ENCODE data around the gene PLA2G4E. TPM values are rescaled to one million over a fixed set of nuclear protein-coding genes. Genes with fewer than 3 reads are reported as not detected.

The PLA2G4E gene
- total RNA-seq, 6 experiments from 2014 or later: not detected

- H3K9me3 ChIP-seq: no peaks in the 10 kb centered on the region
- H3K27ac ChIP-seq: no peak overlapping the region
- H3K27me3 ChIP-seq: no peaks in the 10 kb centered on the region
- DNase-seq: peak in 1 of 3 donors; percentile 23
- H3K36me3 ChIP-seq: no peaks in the 10 kb centered on the region
- no peak for TF ChIP-seq POLR2A (IDR thresholded peaks at IDR 0.05)
- TF ChIP-seq CTCF (IDR thresholded peaks at IDR 0.05): no peak
- no peaks in the 10 kb centered on the region for H3K4me1 ChIP-seq
- WGBS (ENCODE audit: insufficient coverage, low coverage, low lambda C conversion rate, missing lambda C conversion rate): 80% methylated on average over 5 of the region's 10 CpGs
- no peak overlapping the region for H3K4me3 ChIP-seq
- no peak for ATAC-seq
- intact Hi-C loops (cut with DNase I): no loop called here
Observed at GRCh38 chr15:41981371-41982132, 39.3 kb downstream of the PLA2G4E start.

- Histone ChIP-seq H3K27ac (no peak overlapping the region), H3K27me3 (no peaks in the 10 kb centered on the region), H3K4me3 (no peak overlapping the region), H3K36me3 (no peaks in the 10 kb centered on the region), H3K9me3 (no peaks in the 10 kb centered on the region), H3K4me1 (no peaks in the 10 kb centered on the region)
- ATAC-seq (peak in 2 of 4 donors; percentile 10 to 11), DNase-seq (peak in 1 of 3 donors; percentile 41)
- intact Hi-C loops (cut with DNase I): no loop called here
- TF ChIP-seq CTCF (IDR thresholded peaks at IDR 0.05): no peak
- no peak for TF ChIP-seq POLR2A (IDR thresholded peaks at IDR 0.05)
- WGBS (ENCODE audit: insufficient coverage, low coverage, low lambda C conversion rate, missing lambda C conversion rate): 54% methylated on average over 5 of the region's 7 CpGs
Observed at GRCh38 chr15:41980654-41981323, 40.1 kb downstream of the PLA2G4E start.

- no peak for ATAC-seq
- H3K4me1 ChIP-seq: no peaks in the 10 kb centered on the region
- 75% methylated on average over 4 of the region's 5 CpGs for WGBS (ENCODE audit: insufficient coverage, low coverage, low lambda C conversion rate, missing lambda C conversion rate)
- H3K9me3 ChIP-seq: no peaks in the 10 kb centered on the region
- H3K27ac ChIP-seq: no peak overlapping the region
- H3K4me3 ChIP-seq: no peak overlapping the region
- H3K27me3 ChIP-seq: no peaks in the 10 kb centered on the region
- TF ChIP-seq CTCF (IDR thresholded peaks at IDR 0.05): no peak
- TF ChIP-seq POLR2A (IDR thresholded peaks at IDR 0.05): no peak
- DNase-seq: peak in 1 of 3 donors; percentile 33
- intact Hi-C loops (cut with DNase I): no loop called here
- no peaks in the 10 kb centered on the region for H3K36me3 ChIP-seq
Observed at GRCh38 chr15:41979493-41980266, 41.2 kb downstream of the PLA2G4E start.

- intact Hi-C loops (cut with DNase I): no loop called here
Observed at GRCh38 chr15:41978534-41978933, 42.3 kb downstream of the PLA2G4E start.

More at GRCh38 chr15:41978534-41978933, 42.3 kb downstream of the PLA2G4E start:
- H3K4me3 ChIP-seq: no peak overlapping the region
- H3K4me1 ChIP-seq: no peaks in the 10 kb centered on the region
- WGBS (ENCODE audit: insufficient coverage, low coverage, low lambda C conversion rate, missing lambda C conversion rate): 85% methylated on average over 4 of the region's 4 CpGs
- H3K9me3 ChIP-seq: no peaks in the 10 kb centered on the region
- TF ChIP-seq CTCF (IDR thresholded peaks at IDR 0.05) (no peak), POLR2A (IDR thresholded peaks at IDR 0.05) (no peak)
- H3K27me3 ChIP-seq: no peaks in the 10 kb centered on the region
- no peak for ATAC-seq
- peak in 1 of 3 donors; percentile 19 for DNase-seq
- H3K36me3 ChIP-seq: no peaks in the 10 kb centered on the region
- H3K27ac ChIP-seq: no peak overlapping the region

All from right lobe of liver (tissue), 6 donors.